Stimulated activated CD4-positive, alpha-beta T cell treated with anti-CD3 and anti-CD28 coated beads, Interleukin-1b, Interleukin-23, amount 100 ng/mL, for 4 hours (primary cell): ENCODE results near the gene POLD2.

Experiments
- DNase-seq, 2 donors: peaks; one replicate each; pipeline ENCODE4 v3.0.0-alpha.2; 2020; ENCODE audit warnings: low read depth in 2 of 2

POLD2 gene

GRCh38 chr7:44152971-44153947, 29.9 kb upstream of the POLD2 start:
- DNase-seq: no peak

- DNase-seq: no peak
Observed at GRCh38 chr7:44151956-44152355, 28.6 kb upstream of the POLD2 start.

GRCh38 chr7:44150966-44151941, 27.9 kb upstream of the POLD2 start:
- no peak for DNase-seq

- no peak for DNase-seq
Observed at GRCh38 chr7:44150466-44150832, 27.1 kb upstream of the POLD2 start.

GRCh38 chr7:44149571-44150465, 26.5 kb upstream of the POLD2 start:
- DNase-seq: no peak

GRCh38 chr7:44148961-44149536, 25.7 kb upstream of the POLD2 start:
- no peak for DNase-seq

- DNase-seq: no peak
Observed at GRCh38 chr7:44148166-44148565, 24.8 kb upstream of the POLD2 start.

DNA sequence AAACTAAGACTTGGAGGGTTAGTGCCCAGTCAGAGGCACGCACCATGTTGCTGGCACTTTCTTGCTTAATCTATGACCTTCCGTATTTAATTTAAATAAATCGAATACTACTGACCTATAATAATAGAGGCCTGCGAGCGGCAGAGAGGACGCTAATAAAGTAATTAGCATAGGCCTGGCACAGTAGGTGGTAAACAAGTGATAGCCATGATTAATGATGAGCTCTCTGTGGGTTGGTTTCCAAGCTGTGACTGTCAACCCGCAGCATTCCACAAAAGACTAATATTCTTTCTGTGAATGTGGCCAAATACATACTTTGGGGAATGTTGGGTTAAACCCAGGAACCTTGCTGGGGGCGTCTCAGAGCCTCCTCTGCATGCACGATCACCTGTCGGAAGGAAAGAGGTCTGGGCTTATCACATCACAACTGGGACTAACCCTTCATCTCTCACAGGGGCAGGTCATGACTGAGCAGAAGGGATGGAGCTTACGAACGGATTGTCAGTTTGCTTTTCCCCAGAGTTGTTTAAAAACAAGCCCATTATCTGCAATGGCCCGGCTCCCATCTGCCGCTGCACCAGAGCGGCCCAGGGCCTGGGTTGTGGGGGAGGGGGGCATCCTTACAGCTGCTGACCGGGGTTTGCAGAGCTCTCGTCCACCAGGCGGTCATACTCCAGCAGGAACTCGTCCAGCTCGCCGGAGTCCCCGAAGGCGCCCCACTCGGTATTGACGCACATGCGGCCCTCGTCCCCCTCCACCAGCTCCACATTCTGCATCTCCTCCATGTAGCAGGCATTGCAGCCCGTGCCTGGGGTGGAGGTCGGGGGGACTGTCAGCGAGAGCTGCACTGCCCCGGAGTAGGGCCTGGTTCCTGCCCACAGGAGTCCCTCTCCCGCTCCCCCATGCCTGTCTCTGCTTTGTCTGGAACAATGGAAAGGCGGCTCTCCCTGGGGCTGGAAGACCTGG, 24.0 kb upstream of the POLD2 start:
- no peak for DNase-seq

GRCh38 chr7:44145969-44146911, 22.9 kb upstream of the POLD2 start:
- DNase-seq: peak; percentile 62 to 69

- peak; percentile 50 to 55 for DNase-seq
Observed at GRCh38 chr7:44145479-44145968, 22.2 kb upstream of the POLD2 start.

- no peak for DNase-seq
Observed at GRCh38 chr7:44144968-44145478, 21.7 kb upstream of the POLD2 start.

GRCh38 chr7:44144426-44144967, 21.1 kb upstream of the POLD2 start:
- DNase-seq: no peak

DNA sequence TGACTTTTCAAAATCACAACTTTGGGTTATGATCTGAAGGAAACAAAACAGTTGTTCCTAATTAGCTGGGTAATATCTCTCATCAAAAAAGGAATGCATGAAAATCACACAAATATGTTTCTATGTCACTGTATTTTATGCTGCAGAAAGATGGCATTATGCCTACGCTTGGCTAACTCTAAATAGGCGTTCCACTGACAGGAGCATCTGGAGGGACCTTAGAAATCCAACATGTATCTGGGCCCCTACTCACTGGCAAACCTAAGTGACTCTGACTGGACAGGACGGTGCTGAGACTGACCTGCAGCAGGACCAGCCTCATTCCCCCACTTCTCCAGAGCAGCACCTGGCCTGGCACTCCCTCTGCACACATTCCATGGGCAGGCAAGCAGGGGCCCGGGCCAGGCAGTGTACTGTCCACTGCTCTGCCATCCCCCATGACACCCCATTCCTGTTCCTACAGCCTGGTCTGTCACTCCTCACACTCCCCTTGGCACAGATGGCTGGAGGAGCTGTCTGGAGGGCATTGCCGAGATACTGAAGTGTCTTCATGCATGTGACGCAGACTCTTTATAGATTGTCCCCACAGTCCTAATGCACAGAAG, 20.4 kb upstream of the POLD2 start:
- DNase-seq: no peak

DNA sequence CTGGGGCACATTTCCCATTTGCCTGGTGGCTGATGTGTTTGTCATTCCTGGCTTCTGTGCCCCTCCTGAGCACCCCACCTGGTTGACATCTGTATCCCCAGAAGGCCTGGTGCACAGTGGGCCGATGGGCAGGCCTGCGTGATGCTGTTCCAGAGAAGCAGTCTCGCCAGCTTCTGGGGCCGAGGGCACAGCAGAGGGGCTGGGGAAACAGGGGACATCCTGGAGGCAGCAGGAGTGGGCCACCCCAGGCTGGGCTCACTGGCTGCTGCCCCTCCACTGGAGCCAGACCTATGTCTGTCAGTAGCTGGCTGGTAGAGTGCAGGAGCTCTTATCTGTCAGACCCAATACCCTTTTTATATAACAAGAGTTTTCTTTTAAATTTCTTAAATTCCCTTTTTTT, 18.7 kb upstream of the POLD2 start:
- DNase-seq: no peak

GRCh38 chr7:44141221-44141850, 18.0 kb upstream of the POLD2 start, which contains the start of gene MYL7:
Gene MYL7, minus strand, starts transcription at chr7:44141332. Its CDS starts 27 bp downstream, at chr7:44141305.
- no peak for DNase-seq

DNA sequence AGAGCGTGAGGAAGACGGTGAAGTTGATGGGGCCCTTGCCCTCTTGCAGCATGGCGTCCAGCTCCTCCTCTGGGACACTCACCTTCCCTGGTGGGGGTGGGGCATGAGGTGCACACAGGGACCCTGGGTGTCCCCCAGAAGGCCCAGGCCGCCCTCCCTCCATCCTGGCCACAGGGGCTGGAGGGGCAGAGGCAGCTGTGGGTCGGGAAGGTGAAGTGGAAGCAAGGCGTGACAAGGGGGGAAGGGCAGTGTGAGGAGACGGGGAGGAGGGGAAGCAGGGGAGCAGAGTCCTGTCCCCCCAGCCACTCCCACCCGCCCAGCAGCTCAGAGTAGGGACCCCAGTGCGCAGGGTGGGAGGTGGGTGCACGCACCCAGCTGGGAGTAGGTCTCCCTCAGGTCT, 17.0 kb upstream of the POLD2 start:
- no peak for DNase-seq
